ACC112 (cell line): ENCODE data around the gene GRID2.

Source experiments
- H2AFZ ChIP-seq: fragments of 200-600 bp; sonication (generic); one replicate; pipeline ENCODE4 v1.6.0; 2017; ENCODE audit warnings: antibody characterized with exemption, low read length; ENCODE audit not compliant: unreplicated experiment
- H3K27ac ChIP-seq: fragments of 200-600 bp; sonication (generic); 2 replicates; pipeline ENCODE4 v1.5.1; 2014; ENCODE audit warnings: low read depth, mild to moderate bottlenecking, antibody characterized with exemption, low read length, moderate library complexity
- H3K27me3 ChIP-seq: fragments of 200-600 bp; sonication (generic); 2 replicates; pipeline ENCODE4 v1.6.1; 2014; ENCODE audit warnings: mild to moderate bottlenecking, antibody characterized with exemption, low read length, moderate library complexity, mixed read lengths; ENCODE audit not compliant: insufficient read depth
- H3K36me3 ChIP-seq: fragments of 200-600 bp; sonication (generic); 2 replicates; pipeline ENCODE4 v1.6.1; 2016; ENCODE audit warnings: mild to moderate bottlenecking, antibody characterized with exemption, low read length, moderate library complexity, mixed read lengths; ENCODE audit not compliant: insufficient read depth
- H3K4me1 ChIP-seq: fragments of 200-600 bp; sonication (generic); one replicate; pipeline ENCODE4 v1.6.1; 2016; ENCODE audit warnings: low read length, mixed read lengths; ENCODE audit not compliant: insufficient read depth, unreplicated experiment, control insufficient read depth
- H3K4me3 ChIP-seq: fragments of 200-600 bp; sonication (generic); 2 replicates; pipeline ENCODE4 v1.5.1; 2014; ENCODE audit warnings: mild to moderate bottlenecking, low read depth, low read length
- H3K79me2 ChIP-seq: fragments of 200-600 bp; sonication (generic); one replicate; pipeline ENCODE4 v1.6.0; 2016; ENCODE audit warnings: low read length; ENCODE audit not compliant: control insufficient read depth, unreplicated experiment, insufficient read depth

Gene GRID2

DNA sequence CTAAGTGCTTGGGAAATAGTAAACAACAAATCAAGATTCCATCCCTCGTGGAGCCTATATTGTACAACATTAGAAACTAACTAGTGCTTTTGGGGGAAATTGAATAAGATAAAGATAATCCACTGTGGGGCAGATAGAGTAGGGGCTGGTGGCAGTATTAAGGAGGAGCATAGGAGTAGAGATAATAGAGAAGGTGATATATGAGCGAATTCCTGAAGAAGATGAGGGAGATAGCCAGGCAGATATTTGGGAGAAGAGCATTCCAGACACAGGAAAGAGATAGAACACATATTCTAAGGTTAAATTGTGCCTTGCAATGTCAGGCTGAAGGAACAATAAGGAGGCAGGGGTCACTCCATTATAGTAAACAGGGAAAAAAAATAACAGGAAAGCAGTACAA lies 218.2 kb downstream of the GRID2 start:
- Histone ChIP-seq H3K27me3 (no peaks in the 10 kb centered on the region), H3K4me1 (no peaks in the 10 kb centered on the region), H3K27ac (no peak overlapping the region), H2AFZ (no peak overlapping the region), H3K79me2 (no peaks in the 10 kb centered on the region), H3K36me3 (no peaks in the 10 kb centered on the region), H3K4me3 (no peak overlapping the region)

DNA sequence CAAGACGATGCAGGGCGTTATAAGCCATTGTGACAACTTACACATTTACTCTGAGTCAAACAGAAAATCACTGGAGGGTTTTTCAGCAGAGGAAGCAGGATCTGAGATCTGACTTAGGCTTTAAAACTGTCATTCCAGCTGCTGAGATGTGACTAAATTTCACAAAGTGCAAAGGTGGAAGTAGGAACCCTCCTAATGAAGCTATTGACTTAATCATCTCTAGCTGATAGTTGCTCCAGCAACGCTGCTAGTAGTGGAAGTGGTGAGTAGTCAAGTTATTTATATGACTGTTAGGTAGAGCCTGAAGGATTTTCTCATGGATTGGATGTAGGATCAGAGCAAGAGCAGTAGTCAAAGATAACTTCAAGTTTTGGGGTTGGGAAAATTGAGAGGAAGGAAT lies 218.6 kb downstream of the GRID2 start:
- Histone ChIP-seq H3K36me3 (no peaks in the 10 kb centered on the region), H3K4me3 (no peak overlapping the region), H3K79me2 (no peaks in the 10 kb centered on the region), H3K27ac (no peak overlapping the region), H2AFZ (no peak overlapping the region), H3K4me1 (no peaks in the 10 kb centered on the region), H3K27me3 (no peaks in the 10 kb centered on the region)

DNA sequence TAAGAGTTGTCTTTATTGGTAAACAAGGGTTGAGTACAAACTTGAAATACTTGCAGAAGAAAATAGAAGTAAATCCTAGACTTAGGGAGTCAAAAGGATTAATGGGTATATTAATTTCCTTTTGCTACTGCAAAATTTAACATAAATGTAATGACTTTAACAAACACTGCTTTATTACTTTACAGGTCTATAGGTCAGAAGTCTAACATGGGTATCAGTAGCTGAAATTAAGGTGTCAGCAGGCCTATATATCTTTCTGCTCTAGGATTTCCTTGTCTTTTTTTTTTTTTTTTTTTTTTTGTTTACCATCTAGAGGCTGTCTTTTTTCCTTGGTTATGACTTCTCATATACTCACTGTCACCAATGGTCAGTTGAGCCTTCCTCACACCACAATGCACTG lies 220.4 kb downstream of the GRID2 start:
- Histone ChIP-seq H3K4me1 (no peaks in the 10 kb centered on the region), H3K27me3 (no peaks in the 10 kb centered on the region), H3K79me2 (no peaks in the 10 kb centered on the region), H3K4me3 (no peak overlapping the region), H3K27ac (no peak overlapping the region), H2AFZ (no peak overlapping the region), H3K36me3 (no peaks in the 10 kb centered on the region)

DNA sequence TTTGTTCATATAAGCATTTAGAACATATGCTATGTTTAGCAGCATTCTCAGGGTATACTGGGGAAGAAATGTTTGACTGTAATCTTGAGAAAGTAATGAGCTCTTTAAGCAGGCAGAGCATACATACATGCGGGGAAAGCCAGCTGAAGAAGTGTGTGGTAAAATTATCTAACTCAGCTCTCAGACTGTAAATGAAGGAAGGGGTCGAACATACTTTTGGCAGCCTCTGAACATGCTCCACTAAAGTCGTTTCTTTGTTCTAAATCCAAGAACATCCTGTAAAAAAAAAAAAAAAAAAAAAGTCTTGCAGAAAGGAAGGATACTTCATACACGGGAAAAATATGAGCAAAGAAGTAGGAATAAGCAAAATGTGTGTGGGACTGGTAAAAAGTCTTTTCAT lies 224.8 kb downstream of the GRID2 start:
- no peaks in the 10 kb centered on the region for H3K4me1 ChIP-seq
- no peak overlapping the region for H3K27ac ChIP-seq
- H3K27me3 ChIP-seq = no peaks in the 10 kb centered on the region
- H2AFZ ChIP-seq = no peak overlapping the region
- no peaks in the 10 kb centered on the region for H3K36me3 ChIP-seq
- no peaks in the 10 kb centered on the region for H3K79me2 ChIP-seq
- H3K4me3 ChIP-seq = no peak overlapping the region

DNA sequence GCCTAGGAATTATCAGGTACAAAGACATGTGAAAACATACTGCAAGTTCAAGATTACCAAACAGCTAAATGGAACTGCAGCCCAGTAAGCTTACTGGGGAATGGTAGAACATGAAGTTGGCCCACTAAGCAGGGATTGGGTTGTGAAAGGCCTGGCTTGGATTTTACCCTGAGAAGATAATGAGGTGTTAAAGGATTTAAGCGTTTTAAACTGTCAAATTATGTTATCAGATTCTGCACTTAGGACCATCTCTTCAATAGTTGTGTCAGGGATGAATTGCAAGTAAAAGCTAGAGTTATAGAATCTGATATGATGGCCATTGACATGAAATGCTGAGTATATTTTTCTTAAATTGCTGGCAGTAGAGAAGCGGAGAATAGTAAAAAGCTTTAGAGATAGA lies 225.7 kb downstream of the GRID2 start:
- H3K4me1 ChIP-seq = no peaks in the 10 kb centered on the region
- no peaks in the 10 kb centered on the region for H3K79me2 ChIP-seq
- no peak overlapping the region for H2AFZ ChIP-seq
- H3K4me3 ChIP-seq = no peak overlapping the region
- no peak overlapping the region for H3K27ac ChIP-seq
- no peaks in the 10 kb centered on the region for H3K36me3 ChIP-seq
- H3K27me3 ChIP-seq = no peaks in the 10 kb centered on the region

DNA sequence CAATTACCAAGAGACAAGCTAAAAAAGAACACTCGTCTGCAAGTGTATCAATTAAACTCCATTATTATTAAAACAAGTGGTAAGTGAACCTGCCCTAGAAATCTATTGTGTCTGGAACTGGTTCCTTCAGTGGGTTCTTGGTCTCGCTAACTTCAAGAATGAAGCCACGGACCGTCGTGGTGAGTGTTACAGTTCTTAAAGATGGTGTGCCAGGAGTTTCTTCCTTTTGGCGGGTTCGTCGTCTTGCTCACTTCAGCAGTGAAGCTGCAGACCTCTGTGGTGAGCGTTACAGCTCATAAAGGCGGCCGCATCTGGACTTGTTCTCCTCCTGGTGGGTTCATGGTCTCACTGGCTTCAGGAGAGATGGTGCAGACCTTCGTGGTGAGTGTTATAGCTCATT lies 231.8 kb downstream of the GRID2 start:
- Histone ChIP-seq H3K27me3 (no peaks in the 10 kb centered on the region), H3K27ac (no peak overlapping the region), H3K4me3 (no peak overlapping the region), H3K4me1 (no peaks in the 10 kb centered on the region), H3K36me3 (no peaks in the 10 kb centered on the region), H3K79me2 (no peaks in the 10 kb centered on the region), H2AFZ (no peak overlapping the region)

DNA sequence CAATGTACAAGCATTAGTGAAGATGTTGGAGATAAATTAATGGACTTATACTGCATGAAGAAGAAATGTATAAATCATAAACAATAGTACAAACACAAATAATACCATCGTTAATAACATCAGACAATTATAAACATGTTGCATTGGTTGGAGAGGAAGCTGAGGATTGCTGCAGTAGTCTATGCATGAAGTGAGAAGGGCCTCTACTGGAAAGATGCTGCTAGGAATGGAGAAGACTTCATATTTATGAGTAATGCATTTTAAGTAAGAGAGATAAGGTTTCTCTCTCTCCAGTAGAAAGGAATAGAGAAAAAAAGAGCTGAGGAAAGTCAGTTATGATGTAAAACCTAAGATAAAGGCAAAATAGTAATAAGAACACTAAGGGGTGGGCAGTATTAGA lies 247.8 kb downstream of the GRID2 start:
- Histone ChIP-seq H3K27ac (no peak overlapping the region), H3K27me3 (no peaks in the 10 kb centered on the region), H3K36me3 (no peaks in the 10 kb centered on the region), H3K79me2 (no peaks in the 10 kb centered on the region), H3K4me3 (no peak overlapping the region), H3K4me1 (no peaks in the 10 kb centered on the region), H2AFZ (no peak overlapping the region)

DNA sequence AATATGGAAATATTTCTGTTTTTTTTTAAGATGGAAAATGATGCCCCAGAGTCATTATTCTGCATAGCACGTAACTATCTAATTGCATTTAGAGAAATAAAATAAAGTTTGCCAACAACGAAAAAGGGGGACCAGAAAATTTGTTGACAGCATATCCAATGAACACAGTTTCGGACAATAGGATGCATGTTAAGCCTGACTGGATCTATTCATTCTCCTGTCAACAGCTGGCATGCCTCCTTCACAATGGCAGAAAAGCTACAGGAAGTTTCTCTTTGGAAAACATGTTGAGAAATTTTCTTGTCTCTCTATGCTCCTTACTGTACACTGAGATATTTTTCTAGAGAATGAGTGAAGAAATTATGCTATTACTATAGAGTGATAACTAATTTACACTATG lies 262.5 kb downstream of the GRID2 start:
- H2AFZ ChIP-seq = no peak overlapping the region
- H3K4me1 ChIP-seq = no peaks in the 10 kb centered on the region
- H3K27ac ChIP-seq = no peak overlapping the region
- H3K4me3 ChIP-seq = no peak overlapping the region
- H3K79me2 ChIP-seq = no peaks in the 10 kb centered on the region
- no peaks in the 10 kb centered on the region for H3K36me3 ChIP-seq
- no peaks in the 10 kb centered on the region for H3K27me3 ChIP-seq

DNA sequence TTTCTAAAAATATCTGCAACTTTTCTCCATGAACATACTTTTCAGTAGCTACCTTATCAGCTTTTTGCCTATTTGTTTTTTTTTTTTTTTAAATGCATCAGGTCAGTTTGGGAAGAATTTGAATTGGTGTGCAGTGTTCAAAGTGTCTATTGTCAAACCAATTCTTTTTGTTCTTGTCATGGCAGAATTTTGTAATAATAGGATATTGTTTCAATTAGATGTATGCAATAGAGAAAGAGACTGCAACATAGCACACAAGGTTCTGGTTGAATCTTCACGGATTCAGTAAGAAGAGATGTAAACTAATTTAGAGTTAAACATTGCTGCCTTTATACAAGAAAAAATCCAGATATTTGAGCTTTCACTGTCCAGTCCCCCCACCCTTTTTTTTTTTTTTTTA lies 277.1 kb downstream of the GRID2 start:
- Histone ChIP-seq H2AFZ (no peak overlapping the region), H3K4me1 (no peaks in the 10 kb centered on the region), H3K27me3 (no peaks in the 10 kb centered on the region), H3K79me2 (no peaks in the 10 kb centered on the region), H3K27ac (no peak overlapping the region), H3K36me3 (no peaks in the 10 kb centered on the region), H3K4me3 (no peak overlapping the region)

DNA sequence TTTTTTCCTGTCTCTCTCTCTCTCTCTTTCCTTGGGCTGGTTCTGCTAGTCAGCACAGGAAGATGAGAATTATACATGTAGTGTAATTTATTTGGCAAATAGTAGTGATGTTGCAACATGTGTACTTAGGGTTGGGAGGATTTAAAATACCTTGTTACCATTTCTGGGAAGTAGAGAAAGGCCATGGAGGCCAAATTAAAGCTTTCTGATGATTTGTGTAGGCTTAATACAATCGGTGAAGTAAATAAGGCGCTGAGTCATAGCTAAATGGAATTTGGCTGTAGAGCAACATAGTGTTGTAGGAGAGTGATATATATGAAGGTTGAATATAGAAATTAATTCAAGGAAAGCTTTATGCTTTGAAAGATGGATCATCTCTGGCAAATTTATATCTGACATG lies 295.3 kb downstream of the GRID2 start:
- Histone ChIP-seq H3K36me3 (no peaks in the 10 kb centered on the region), H2AFZ (no peak overlapping the region), H3K4me1 (no peaks in the 10 kb centered on the region), H3K4me3 (no peak overlapping the region), H3K79me2 (no peaks in the 10 kb centered on the region), H3K27ac (no peak overlapping the region), H3K27me3 (no peaks in the 10 kb centered on the region)

DNA sequence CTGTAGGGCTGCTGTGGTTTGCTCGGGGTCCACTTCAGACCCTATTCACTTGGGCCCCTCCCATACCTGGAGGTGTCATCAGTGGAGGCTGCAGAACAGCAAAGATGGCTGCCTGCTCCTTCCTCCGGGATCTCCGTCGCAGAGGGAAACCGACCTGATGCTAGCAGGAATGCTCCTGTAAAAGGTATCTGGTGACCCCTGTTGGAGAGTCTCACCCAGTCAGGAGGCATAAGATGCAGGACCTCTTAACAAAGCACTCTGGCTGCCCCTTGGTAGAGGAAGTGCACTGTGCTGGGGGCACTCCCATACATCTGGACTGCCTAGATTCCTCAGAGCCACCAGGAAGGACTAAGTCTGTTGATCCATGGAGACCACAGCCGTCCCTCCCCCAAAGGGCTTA lies 296.9 kb downstream of the GRID2 start:
- no peak overlapping the region for H2AFZ ChIP-seq
- H3K79me2 ChIP-seq = no peaks in the 10 kb centered on the region
- no peaks in the 10 kb centered on the region for H3K4me1 ChIP-seq
- no peaks in the 10 kb centered on the region for H3K27me3 ChIP-seq
- H3K36me3 ChIP-seq = no peaks in the 10 kb centered on the region
- H3K4me3 ChIP-seq = no peak overlapping the region
- no peak overlapping the region for H3K27ac ChIP-seq

DNA sequence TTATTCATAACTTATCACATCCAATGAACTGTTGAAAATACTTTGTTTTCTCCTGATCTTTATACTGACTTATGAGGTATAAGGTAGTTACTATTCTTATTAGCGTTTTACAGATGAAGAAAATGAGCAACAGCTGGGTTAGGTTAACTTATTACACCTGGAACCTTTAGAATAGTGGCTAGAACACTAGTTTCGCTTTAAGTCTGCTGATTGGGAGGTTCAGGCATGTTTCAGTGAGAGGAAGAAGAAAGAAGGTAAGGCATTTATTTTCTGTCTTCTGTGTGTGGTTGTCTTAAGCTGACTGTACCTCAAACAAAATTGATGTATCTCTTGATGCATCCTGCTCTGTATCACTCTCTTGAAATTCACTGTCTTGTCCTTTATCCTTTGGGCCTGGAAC lies 302.5 kb downstream of the GRID2 start:
- Histone ChIP-seq H3K27me3 (no peaks in the 10 kb centered on the region), H3K79me2 (no peaks in the 10 kb centered on the region), H3K27ac (no peak overlapping the region), H3K4me3 (no peak overlapping the region), H3K4me1 (no peaks in the 10 kb centered on the region), H3K36me3 (no peaks in the 10 kb centered on the region), H2AFZ (no peak overlapping the region)
